Esophagus muscularis mucosa (tissue), 4 donors: ENCODE data around the gene KLHL29.

Source experiments
- CTCF ChIP-seq, 3 experiments: fragments of 200-600 bp in 2 of 3; fragments of 450-650 bp in 1 of 3; sonication (generic) in 2 of 3; IDR thresholded peaks; one replicate each; pipeline ENCODE4 v1.5.1; 2017 to 2019; ENCODE audit warnings: antibody characterized with exemption in 3 of 3, mild to moderate bottlenecking in 2 of 3, moderate library complexity in 1 of 3
- EP300 ChIP-seq: sonication (generic); formaldehyde crosslinking; IDR thresholded peaks from one replicate; pipeline ENCODE4 v1.6.1; 2017; ENCODE audit warnings: antibody characterized with exemption
- POLR2AphosphoS5 ChIP-seq, 2 donors: sonication (generic); formaldehyde crosslinking; IDR thresholded peaks; one replicate each; pipeline ENCODE4 v1.6.1; 2017; ENCODE audit warnings: antibody characterized with exemption in 2 of 2

GRCh38 chr2:23468474-23469141 is 83.6 kb downstream of the KLHL29 start:
- TF ChIP-seq EP300 (no peak), CTCF (IDR thresholded peaks at IDR 0.05) (no peak), POLR2AphosphoS5 (IDR thresholded peaks at IDR 0.05) (no peak)
